ENCODE measurements around the gene RNF14.

Gene RNF14

GRCh38 chr5:142008813-142009212 lies 39.9 kb downstream of the RNF14 start:
- ATAC-seq (ENCODE audit: low read depth) = no peak
- H3K27me3 ChIP-seq (ENCODE audit: insufficient read depth, poor library complexity, severe bottlenecking) = no peaks in the 10 kb centered on the region
- no peak overlapping the region for H3K27ac ChIP-seq (ENCODE audit: poor library complexity, severe bottlenecking)
- no peak for TF ChIP-seq CTCF (IDR thresholded peaks at IDR 0.05; ENCODE audit: poor library complexity, severe bottlenecking)
- no peak for DNase-seq (ENCODE audit: low spot score)
- no peaks in the 10 kb centered on the region for H3K9me3 ChIP-seq (ENCODE audit: severe bottlenecking)
- H3K4me3 ChIP-seq (ENCODE audit: severe bottlenecking) = no peak overlapping the region
- peaks cover 16% of the 10 kb centered on the region for H3K4me1 ChIP-seq (ENCODE audit: insufficient read depth, poor library complexity, severe bottlenecking)
- peaks cover 55% of the 10 kb centered on the region for H3K36me3 ChIP-seq (ENCODE audit: low read depth)

- no peak for ATAC-seq (ENCODE audit: low read depth)
Observed at GRCh38 chr5:142009886-142010285, 41.0 kb downstream of the RNF14 start.

GRCh38 chr5:142011572-142012185 lies 42.8 kb downstream of the RNF14 start:
- Histone ChIP-seq H3K9me3 (ENCODE audit: severe bottlenecking) (no peaks in the 10 kb centered on the region), H3K27me3 (ENCODE audit: insufficient read depth, poor library complexity, severe bottlenecking) (no peaks in the 10 kb centered on the region), H3K27ac (ENCODE audit: poor library complexity, severe bottlenecking) (no peak overlapping the region), H3K36me3 (ENCODE audit: low read depth) (peaks cover 29% of the 10 kb centered on the region), H3K4me1 (ENCODE audit: insufficient read depth, poor library complexity, severe bottlenecking) (peaks cover 34% of the 10 kb centered on the region), H3K4me3 (ENCODE audit: severe bottlenecking) (no peak overlapping the region)
- TF ChIP-seq CTCF (IDR thresholded peaks at IDR 0.05; ENCODE audit: poor library complexity, severe bottlenecking) = no peak
- no peak for ATAC-seq (ENCODE audit: low read depth)
- DNase-seq (ENCODE audit: low spot score) = no peak

More at GRCh38 chr5:142009886-142010285, 41.0 kb downstream of the RNF14 start:
- Histone ChIP-seq H3K4me1 (ENCODE audit: insufficient read depth, poor library complexity, severe bottlenecking) (peaks cover 19% of the 10 kb centered on the region), H3K9me3 (ENCODE audit: severe bottlenecking) (no peaks in the 10 kb centered on the region), H3K4me3 (ENCODE audit: severe bottlenecking) (no peak overlapping the region), H3K27ac (ENCODE audit: poor library complexity, severe bottlenecking) (no peak overlapping the region), H3K36me3 (ENCODE audit: low read depth) (peaks cover 44% of the 10 kb centered on the region), H3K27me3 (ENCODE audit: insufficient read depth, poor library complexity, severe bottlenecking) (no peaks in the 10 kb centered on the region)
- DNase-seq (ENCODE audit: low spot score) = no peak
- TF ChIP-seq CTCF (IDR thresholded peaks at IDR 0.05; ENCODE audit: poor library complexity, severe bottlenecking) = no peak

- DNase-seq (ENCODE audit: low spot score) = no peak
- peak overlapping the region; percentile 68 for H3K27ac ChIP-seq (ENCODE audit: poor library complexity, severe bottlenecking)
- H3K27me3 ChIP-seq (ENCODE audit: insufficient read depth, poor library complexity, severe bottlenecking) = no peaks in the 10 kb centered on the region
Observed at GRCh38 chr5:142012186-142012785, 43.4 kb downstream of the RNF14 start.

More at GRCh38 chr5:142012186-142012785, 43.4 kb downstream of the RNF14 start:
- Histone ChIP-seq H3K9me3 (ENCODE audit: severe bottlenecking) (no peaks in the 10 kb centered on the region), H3K36me3 (ENCODE audit: low read depth) (peaks cover 23% of the 10 kb centered on the region), H3K4me3 (ENCODE audit: severe bottlenecking) (peak overlapping the region; percentile 72), H3K4me1 (ENCODE audit: insufficient read depth, poor library complexity, severe bottlenecking) (peaks cover 34% of the 10 kb centered on the region)
- TF ChIP-seq CTCF (IDR thresholded peaks at IDR 0.05; ENCODE audit: poor library complexity, severe bottlenecking) = peak; percentile 23
- ATAC-seq (ENCODE audit: low read depth) = no peak

All from RWPE2 (cell line).